OCI-LY3 (cell line): ENCODE data around the gene LCN1.

ENCODE experiments used
- CTCF ChIP-seq: fragments of 200-600, 300-600 bp; sonication (generic); IDR thresholded peaks from 2 replicates; pipeline ENCODE4 v1.5.1; 2014; ENCODE audit warnings: antibody characterized with exemption, low read length, low read depth
- EZH2phosphoT487 ChIP-seq: fragments of 200-600 bp; shearing (Covaris generic); IDR thresholded peaks from 2 replicates; pipeline ENCODE4 v1.6.1; 2018; ENCODE audit warnings: antibody characterized with exemption, mixed run types, low read depth

- TF ChIP-seq CTCF (no peak), EZH2phosphoT487 (no peak)
These were observed 8.3 kb upstream of the LCN1 start for GRCh38 chr9:135512904-135513303.
